ENCODE measurements around the gene NLRP4. TPM values are rescaled to one million over a fixed set of nuclear protein-coding genes. Genes with fewer than 3 reads are reported as not detected.

The NLRP4 gene, protein sequence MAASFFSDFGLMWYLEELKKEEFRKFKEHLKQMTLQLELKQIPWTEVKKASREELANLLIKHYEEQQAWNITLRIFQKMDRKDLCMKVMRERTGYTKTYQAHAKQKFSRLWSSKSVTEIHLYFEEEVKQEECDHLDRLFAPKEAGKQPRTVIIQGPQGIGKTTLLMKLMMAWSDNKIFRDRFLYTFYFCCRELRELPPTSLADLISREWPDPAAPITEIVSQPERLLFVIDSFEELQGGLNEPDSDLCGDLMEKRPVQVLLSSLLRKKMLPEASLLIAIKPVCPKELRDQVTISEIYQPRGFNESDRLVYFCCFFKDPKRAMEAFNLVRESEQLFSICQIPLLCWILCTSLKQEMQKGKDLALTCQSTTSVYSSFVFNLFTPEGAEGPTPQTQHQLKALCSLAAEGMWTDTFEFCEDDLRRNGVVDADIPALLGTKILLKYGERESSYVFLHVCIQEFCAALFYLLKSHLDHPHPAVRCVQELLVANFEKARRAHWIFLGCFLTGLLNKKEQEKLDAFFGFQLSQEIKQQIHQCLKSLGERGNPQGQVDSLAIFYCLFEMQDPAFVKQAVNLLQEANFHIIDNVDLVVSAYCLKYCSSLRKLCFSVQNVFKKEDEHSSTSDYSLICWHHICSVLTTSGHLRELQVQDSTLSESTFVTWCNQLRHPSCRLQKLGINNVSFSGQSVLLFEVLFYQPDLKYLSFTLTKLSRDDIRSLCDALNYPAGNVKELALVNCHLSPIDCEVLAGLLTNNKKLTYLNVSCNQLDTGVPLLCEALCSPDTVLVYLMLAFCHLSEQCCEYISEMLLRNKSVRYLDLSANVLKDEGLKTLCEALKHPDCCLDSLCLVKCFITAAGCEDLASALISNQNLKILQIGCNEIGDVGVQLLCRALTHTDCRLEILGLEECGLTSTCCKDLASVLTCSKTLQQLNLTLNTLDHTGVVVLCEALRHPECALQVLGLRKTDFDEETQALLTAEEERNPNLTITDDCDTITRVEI
- not detected in 2 replicates for total RNA-seq
- polyA plus RNA-seq, result not detected in 2 replicates

DNA sequence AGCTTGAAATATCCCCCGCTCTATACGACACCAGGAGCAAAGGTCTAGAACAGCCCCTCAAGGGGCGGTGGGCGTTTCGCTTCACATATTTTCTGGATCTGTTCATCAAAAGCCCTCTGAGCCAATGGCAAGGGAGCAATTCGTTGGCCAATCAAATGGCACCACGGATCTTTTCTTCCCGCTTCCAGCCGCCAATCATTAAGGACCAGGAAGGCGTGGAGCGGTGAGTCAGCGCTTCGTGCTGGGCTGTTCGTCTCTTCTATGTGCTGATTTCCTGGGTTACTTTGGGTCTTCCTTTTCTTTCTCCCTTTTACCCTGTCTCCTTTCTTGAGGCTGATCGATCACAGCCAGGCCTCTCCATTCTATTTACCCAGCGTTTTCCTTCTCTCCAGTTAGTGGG, at the start of gene NLRP4:
Gene NLRP4 (plus strand): TSS at position 201 of the 400 bp plus-strand sequence. CDS start 15,541 bp downstream, outside the sequence.
- H3K9me3 ChIP-seq (ENCODE audit: low read depth), result no peaks in the 10 kb centered on the region
- H3K36me3 ChIP-seq (replicated peaks; ENCODE audit: insufficient read depth, low read depth), result no peaks in the 10 kb centered on the region
- no peaks in the 10 kb centered on the region for H3K27me3 ChIP-seq
- DNase-seq (ENCODE audit: low spot score), result no peak
- no peaks in the 10 kb centered on the region for H3K4me1 ChIP-seq (ENCODE audit: insufficient read depth)
- 86% methylated on average over 16 of the region's 16 CpGs for WGBS (ENCODE audit: low lambda C conversion rate, missing lambda C conversion rate)
- no peak within 1 kb of the TSS for H3K27ac ChIP-seq
- H4K20me1 ChIP-seq (ENCODE audit: insufficient read depth, poor library complexity, severe bottlenecking), result no peaks in the 10 kb centered on the region
- no peaks in the 10 kb centered on the region for H3K79me2 ChIP-seq
- H3K9me2 ChIP-seq (replicated peaks; ENCODE audit: insufficient read depth), result no peaks in the 10 kb centered on the region
- H3K4me2 ChIP-seq, result no peak within 1 kb of the TSS
- H2AFZ ChIP-seq, result no peak within 1 kb of the TSS
- H3K4me3 ChIP-seq, result no peak within 1 kb of the TSS
- TF ChIP-seq EZH2phosphoT487 (IDR thresholded peaks at IDR 0.05; ENCODE audit: low read depth, severe bottlenecking, unreplicated experiment) (no peak), EZH2 (IDR thresholded peaks at IDR 0.05; ENCODE audit: borderline replicate concordance) (no peak)
- TF ChIP-seq, protein P1, sequence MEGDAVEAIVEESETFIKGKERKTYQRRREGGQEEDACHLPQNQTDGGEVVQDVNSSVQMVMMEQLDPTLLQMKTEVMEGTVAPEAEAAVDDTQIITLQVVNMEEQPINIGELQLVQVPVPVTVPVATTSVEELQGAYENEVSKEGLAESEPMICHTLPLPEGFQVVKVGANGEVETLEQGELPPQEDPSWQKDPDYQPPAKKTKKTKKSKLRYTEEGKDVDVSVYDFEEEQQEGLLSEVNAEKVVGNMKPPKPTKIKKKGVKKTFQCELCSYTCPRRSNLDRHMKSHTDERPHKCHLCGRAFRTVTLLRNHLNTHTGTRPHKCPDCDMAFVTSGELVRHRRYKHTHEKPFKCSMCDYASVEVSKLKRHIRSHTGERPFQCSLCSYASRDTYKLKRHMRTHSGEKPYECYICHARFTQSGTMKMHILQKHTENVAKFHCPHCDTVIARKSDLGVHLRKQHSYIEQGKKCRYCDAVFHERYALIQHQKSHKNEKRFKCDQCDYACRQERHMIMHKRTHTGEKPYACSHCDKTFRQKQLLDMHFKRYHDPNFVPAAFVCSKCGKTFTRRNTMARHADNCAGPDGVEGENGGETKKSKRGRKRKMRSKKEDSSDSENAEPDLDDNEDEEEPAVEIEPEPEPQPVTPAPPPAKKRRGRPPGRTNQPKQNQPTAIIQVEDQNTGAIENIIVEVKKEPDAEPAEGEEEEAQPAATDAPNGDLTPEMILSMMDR (IDR thresholded peaks at IDR 0.05; ENCODE audit: poor library complexity), result no peak

DNA sequence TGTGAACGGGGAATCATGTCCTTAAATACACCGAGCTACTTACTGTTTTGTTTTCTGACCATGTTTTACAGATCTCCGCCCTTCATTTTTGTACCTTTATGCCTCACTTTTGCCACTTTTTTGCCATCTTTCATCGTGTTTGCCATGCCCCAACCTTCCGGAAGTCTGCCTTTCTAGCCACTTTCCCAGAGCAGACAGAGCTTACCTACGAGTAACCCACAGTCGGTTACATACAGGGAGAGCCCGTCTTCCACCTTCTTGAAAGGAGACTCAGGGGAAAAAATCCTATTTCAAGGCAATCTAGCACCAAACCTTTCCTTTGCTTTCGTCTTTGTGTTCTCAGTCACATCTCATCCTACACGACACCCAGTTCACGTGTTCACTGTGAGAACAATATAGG, 41.3 kb upstream of the NLRP4 start:
- H3K79me2 ChIP-seq, result no peaks in the 10 kb centered on the region
- 82% methylated on average over 11 of the region's 11 CpGs for WGBS (ENCODE audit: low lambda C conversion rate, missing lambda C conversion rate)
- H3K9me3 ChIP-seq (ENCODE audit: low read depth), result no peaks in the 10 kb centered on the region
- TF ChIP-seq, protein P1 (IDR thresholded peaks at IDR 0.05; ENCODE audit: poor library complexity), result no peak
- TF ChIP-seq EZH2 (IDR thresholded peaks at IDR 0.05; ENCODE audit: borderline replicate concordance), result no peak
- TF ChIP-seq EZH2phosphoT487 (IDR thresholded peaks at IDR 0.05; ENCODE audit: low read depth, severe bottlenecking, unreplicated experiment), result no peak
- no peak overlapping the region for H3K27ac ChIP-seq
- no peak overlapping the region for H3K4me3 ChIP-seq
- H3K36me3 ChIP-seq (replicated peaks; ENCODE audit: insufficient read depth, low read depth), result no peaks in the 10 kb centered on the region
- H3K9me2 ChIP-seq (replicated peaks; ENCODE audit: insufficient read depth), result no peaks in the 10 kb centered on the region
- H3K27me3 ChIP-seq, result no peaks in the 10 kb centered on the region
- H4K20me1 ChIP-seq (ENCODE audit: insufficient read depth, poor library complexity, severe bottlenecking), result no peaks in the 10 kb centered on the region
- no peak for DNase-seq (ENCODE audit: low spot score)
- H2AFZ ChIP-seq, result no peak overlapping the region
- no peaks in the 10 kb centered on the region for H3K4me1 ChIP-seq (ENCODE audit: insufficient read depth)
- no peak overlapping the region for H3K4me2 ChIP-seq

DNA sequence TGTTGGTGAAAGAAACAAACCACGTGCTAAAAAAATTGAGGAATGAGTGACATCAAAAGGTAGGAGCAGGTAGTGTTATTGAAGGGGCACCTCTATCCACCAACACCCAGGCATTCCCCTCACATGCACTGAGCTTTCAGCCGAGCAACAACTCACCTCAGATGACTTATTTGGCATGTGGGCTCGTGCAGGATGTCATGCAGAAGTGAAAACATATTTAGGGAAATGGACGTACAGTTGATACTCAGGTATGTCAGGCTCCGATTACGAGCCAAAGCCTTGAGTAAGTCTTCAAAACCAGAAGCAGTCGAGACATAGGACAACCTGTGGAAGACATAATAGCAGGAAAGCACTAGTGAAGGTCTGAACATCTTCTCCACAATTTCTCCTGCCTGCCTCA, 34.9 kb upstream of the NLRP4 start:
- H3K36me3 ChIP-seq (replicated peaks; ENCODE audit: insufficient read depth, low read depth), result no peaks in the 10 kb centered on the region
- H3K4me2 ChIP-seq, result no peak overlapping the region
- no peaks in the 10 kb centered on the region for H4K20me1 ChIP-seq (ENCODE audit: insufficient read depth, poor library complexity, severe bottlenecking)
- no peaks in the 10 kb centered on the region for H3K79me2 ChIP-seq
- no peak overlapping the region for H2AFZ ChIP-seq
- 58% methylated on average over 7 of the region's 7 CpGs for WGBS (ENCODE audit: low lambda C conversion rate, missing lambda C conversion rate)
- no peaks in the 10 kb centered on the region for H3K27me3 ChIP-seq
- H3K27ac ChIP-seq, result no peak overlapping the region
- TF ChIP-seq EZH2 (IDR thresholded peaks at IDR 0.05; ENCODE audit: borderline replicate concordance) (no peak), EZH2phosphoT487 (IDR thresholded peaks at IDR 0.05; ENCODE audit: low read depth, severe bottlenecking, unreplicated experiment) (no peak)
- TF ChIP-seq, protein P1 (IDR thresholded peaks at IDR 0.05; ENCODE audit: poor library complexity), result no peak
- no peaks in the 10 kb centered on the region for H3K4me1 ChIP-seq (ENCODE audit: insufficient read depth)
- H3K9me2 ChIP-seq (replicated peaks; ENCODE audit: insufficient read depth), result no peaks in the 10 kb centered on the region
- DNase-seq (ENCODE audit: low spot score), result no peak
- H3K9me3 ChIP-seq (ENCODE audit: low read depth), result no peaks in the 10 kb centered on the region
- no peak overlapping the region for H3K4me3 ChIP-seq
